H1 (cell line): ENCODE data around the gene PPID. TPM values are rescaled to one million over a fixed set of nuclear protein-coding genes. Genes with fewer than 3 reads are reported as not detected.

Experiments used
- BCL11A ChIP-seq, 2 experiments: IDR thresholded peaks; one replicate each; pipeline ENCODE4 v1.6.1; 2011; ENCODE audit warnings: low read depth in 2 of 2, low read length in 2 of 2, mild to moderate bottlenecking in 2 of 2
- CEBPB ChIP-seq: IDR thresholded peaks from 2 replicates; pipeline ENCODE4 v1.6.1; 2012; ENCODE audit warnings: low read depth, low read length
- CHD2 ChIP-seq: IDR thresholded peaks from 2 replicates; pipeline ENCODE4 v1.6.1; 2012; ENCODE audit warnings: low read length, improper control_type of control experiment
- CREB1 ChIP-seq: IDR thresholded peaks from 2 replicates; pipeline ENCODE4 v1.6.1; 2012; ENCODE audit warnings: inconsistent platforms
- CTBP2 ChIP-seq: IDR thresholded peaks from 2 replicates; pipeline ENCODE4 v1.7.0; 2011; ENCODE audit warnings: borderline replicate concordance, mild to moderate bottlenecking, moderate library complexity, mixed read lengths, low read length; ENCODE audit not compliant: insufficient read depth, insufficient read length
- EP300 ChIP-seq, 2 experiments: IDR thresholded peaks; 1 replicate in 1 of 2; 2 replicates in 1 of 2; pipeline ENCODE4 v1.6.1; 2011 to 2012; ENCODE audit warnings: low read depth in 2 of 2, low read length in 2 of 2, mild to moderate bottlenecking in 2 of 2, borderline replicate concordance in 1 of 2, inconsistent platforms in 1 of 2, moderate library complexity in 1 of 2
- HDAC2 ChIP-seq, 2 experiments: fragments of 300-600 bp in 1 of 2; sonication (generic) in 1 of 2; IDR thresholded peaks; 2 replicates each; pipeline ENCODE4 v1.6.1; 2011 to 2012; ENCODE audit warnings: low read depth in 2 of 2, low read length in 2 of 2, mild to moderate bottlenecking in 2 of 2, moderate library complexity in 2 of 2, borderline replicate concordance in 1 of 2, inconsistent platforms in 1 of 2
- HDAC6 ChIP-seq: IDR thresholded peaks from one replicate; pipeline ENCODE4 v1.7.1; 2012; ENCODE audit warnings: low read depth, mild to moderate bottlenecking, inconsistent platforms, low read length, moderate library complexity
- KDM4A ChIP-seq: IDR thresholded peaks from one replicate; pipeline ENCODE4 v1.7.1; 2012; ENCODE audit warnings: low read depth, mild to moderate bottlenecking, moderate library complexity, low read length, inconsistent platforms; ENCODE audit not compliant: severe bottlenecking
- NRF1 ChIP-seq: IDR thresholded peaks from 2 replicates; pipeline ENCODE4 v1.6.1; 2011; ENCODE audit warnings: mild to moderate bottlenecking, low read depth, low read length, improper control_type of control experiment
- POLR2A ChIP-seq, 2 experiments: IDR thresholded peaks; 1 replicate in 1 of 2; 2 replicates in 1 of 2; pipeline ENCODE4 v1.6.1; 2011; ENCODE audit warnings: low read depth in 2 of 2, low read length in 2 of 2, mild to moderate bottlenecking in 2 of 2; ENCODE audit errors: control extremely low read depth in 1 of 2
- POLR2AphosphoS5 ChIP-seq: IDR thresholded peaks from 2 replicates; pipeline ENCODE4 v1.6.1; 2011; ENCODE audit warnings: low read depth, low read length
- RAD21 ChIP-seq, 2 experiments: IDR thresholded peaks in 1 of 2; conservative IDR thresholded peaks in 1 of 2; 2 replicates each; pipeline ENCODE4 v1.6.1; 2011; ENCODE audit warnings: low read depth in 2 of 2, low read length in 2 of 2, improper control_type of control experiment in 1 of 2, inconsistent platforms in 1 of 2, mild to moderate bottlenecking in 1 of 2, moderate library complexity in 1 of 2
- RNF2 ChIP-seq: fragments of 200-900, 300-1000 bp; sonication (generic); IDR thresholded peaks from 2 replicates; pipeline ENCODE4 v1.7.1; 2016; ENCODE audit warnings: borderline replicate concordance, low read depth, mild to moderate bottlenecking, antibody characterized with exemption, low read length; ENCODE audit not compliant: poor library complexity, severe bottlenecking; ENCODE audit errors: missing control alignments
- SAP30 ChIP-seq: fragments of 300-600 bp; sonication (generic); IDR thresholded peaks from 2 replicates; pipeline ENCODE4 v1.7.1; 2012; ENCODE audit warnings: low read length, moderate library complexity, mild to moderate bottlenecking, inconsistent platforms; ENCODE audit not compliant: insufficient read depth, insufficient replicate concordance
- SIN3A ChIP-seq, 2 experiments: IDR thresholded peaks in 1 of 2; conservative IDR thresholded peaks in 1 of 2; 2 replicates each; pipeline ENCODE4 v1.6.1; 2011 to 2012; ENCODE audit warnings: low read length in 2 of 2, improper control_type of control experiment in 1 of 2, low read depth in 1 of 2, mild to moderate bottlenecking in 1 of 2
- SIRT6 ChIP-seq: IDR thresholded peaks from one replicate; pipeline ENCODE4 v1.7.1; 2012; ENCODE audit warnings: low read length, inconsistent platforms
- SRF ChIP-seq: IDR thresholded peaks from 2 replicates; pipeline ENCODE4 v1.6.1; 2011; ENCODE audit warnings: mild to moderate bottlenecking, low read depth, low read length, moderate library complexity
- TBP ChIP-seq: IDR thresholded peaks from 2 replicates; pipeline ENCODE4 v1.6.1; 2011; ENCODE audit warnings: low read depth, low read length, improper control_type of control experiment
- polyA plus RNA-seq, 7 experiments: library from polyadenylated mRNA; depleted of rRNA in 3 of 7; stranded (reverse) in 5 of 7; unstranded in 2 of 7; fragments of >200 nt in 5 of 7; fragments of 200-250 nt in 2 of 7; gene quantifications; 1 replicate in 5 of 7; 2 replicates in 1 of 7; 4 replicates in 1 of 7; pipeline versions ENCODE4 v1.2.1 to v1.2.3, GENCODE V29; 2011 to 2013; ENCODE audit warnings: missing spikeins in 2 of 7, mixed read lengths in 2 of 7
- total RNA-seq: library from RNA; stranded (reverse); fragmentation: NEBNext Ultra II Directional; extraction: Animal tissue kit (Norgen Biotek cat#: 25700); gene quantifications from 2 replicates; pipeline ENCODE4 v1.2.1, GENCODE V29; 2021
- TF ChIP-seq, protein P1 (sequence below): IDR thresholded peaks from 2 replicates; pipeline ENCODE4 v1.6.1; 2012; ENCODE audit warnings: low read length, inconsistent platforms

PPID gene
- total and polyA plus RNA-seq, 2 of the 8 experiments (the other 6 are each of a cell fraction or from before 2014, with no cell fraction given): 20.2 to 53.2 TPM

DNA sequence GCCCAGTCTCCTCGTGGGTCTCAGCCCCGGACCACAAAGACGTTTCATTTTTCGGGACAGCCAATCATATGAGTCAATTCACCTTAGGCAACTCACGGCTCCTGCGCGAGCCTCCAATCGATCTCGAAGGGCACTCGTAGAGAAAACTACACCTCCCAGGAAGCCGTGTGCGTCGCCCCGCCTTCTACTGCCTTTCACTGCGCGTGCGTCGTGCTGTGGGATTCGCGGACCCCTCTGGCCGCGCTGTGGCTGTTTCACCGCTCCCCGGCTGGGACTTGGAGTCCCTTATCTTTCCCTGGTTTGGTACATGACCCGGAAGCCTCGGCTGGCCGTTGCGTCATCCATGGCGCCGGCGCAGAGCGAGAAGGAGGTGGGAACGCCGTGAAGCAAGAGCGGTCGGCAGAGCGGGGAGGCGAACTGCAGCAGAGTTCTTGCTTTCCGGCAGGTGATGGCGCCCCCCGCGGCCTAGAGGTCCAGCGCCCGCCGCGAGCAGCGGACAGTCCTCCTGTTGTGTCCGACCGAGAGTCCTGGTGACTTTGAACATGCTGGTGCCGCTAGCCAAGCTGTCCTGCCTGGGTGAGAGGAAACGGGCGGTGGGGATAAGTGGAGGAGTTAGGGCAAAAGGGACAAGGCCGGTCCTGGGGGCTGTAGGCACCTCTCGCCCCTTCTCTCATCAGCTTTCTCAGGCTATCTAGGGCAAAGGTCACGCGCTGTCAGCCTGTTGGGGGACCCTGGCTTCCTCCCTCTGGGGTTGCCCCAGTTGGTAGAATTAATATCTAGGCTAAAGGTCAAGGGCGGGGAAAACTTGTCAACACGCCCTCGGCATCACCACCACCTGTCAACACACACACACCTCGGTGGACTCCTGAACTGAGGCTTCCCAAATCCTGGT, 51.0 kb downstream of the PPID start, which contains the start of gene ETFDH (continued):
- TF ChIP-seq NRF1 (peak; percentile 81), KDM4A (peak; percentile 59), RNF2 (no peak), HDAC6 (no peak), RAD21 (IDR thresholded peaks at IDR 0.05 in 1 of 2, conservative IDR thresholded peaks at IDR 0.05 in 1 of 2; ENCODE audit: low read depth in 2 of 2, low read length in 2 of 2) (peak; percentile 21 to 33; a peak in 2 of 4 replicates), CREB1 (peak; percentile 94), SIN3A (conservative IDR thresholded peaks at IDR 0.05 in 1 of 2, IDR thresholded peaks at IDR 0.05 in 1 of 2; ENCODE audit: low read depth in 1 of 2, low read length in 2 of 2) (peak; percentile 78; a peak in 2 of 4 replicates), SRF (peak; percentile 41; the same call in 1 of the 2 replicates), BCL11A (IDR thresholded peaks at IDR 0.05; ENCODE audit: low read depth in 2 of 2, low read length in 2 of 2) (no peak), CTBP2 (peak; percentile 24), EP300 (IDR thresholded peaks at IDR 0.05; ENCODE audit: borderline replicate concordance in 1 of 2, low read depth in 2 of 2, low read length in 2 of 2) (peak in 1 of 2 experiments; percentile 44; a peak in 1 of 3 replicates), CHD2 (peak; percentile 88), CEBPB (peak; percentile 98), SAP30 (peak; percentile 90), SIRT6 (no peak), HDAC2 (IDR thresholded peaks at IDR 0.05; ENCODE audit: borderline replicate concordance in 1 of 2, low read depth in 2 of 2, low read length in 2 of 2) (peak; percentile 37 to 78; a peak in 2 of 4 replicates), TBP (no peak), POLR2A (IDR thresholded peaks at IDR 0.05; ENCODE audit: control extremely low read depth in 1 of 2, low read depth in 2 of 2, low read length in 2 of 2) (peak in 1 of 2 experiments; percentile 65; a peak in 2 of 3 replicates), POLR2AphosphoS5 (0 out of 2 replicates have a peak, but pooled peaks have one; percentile 70)
- TF ChIP-seq, protein P1, sequence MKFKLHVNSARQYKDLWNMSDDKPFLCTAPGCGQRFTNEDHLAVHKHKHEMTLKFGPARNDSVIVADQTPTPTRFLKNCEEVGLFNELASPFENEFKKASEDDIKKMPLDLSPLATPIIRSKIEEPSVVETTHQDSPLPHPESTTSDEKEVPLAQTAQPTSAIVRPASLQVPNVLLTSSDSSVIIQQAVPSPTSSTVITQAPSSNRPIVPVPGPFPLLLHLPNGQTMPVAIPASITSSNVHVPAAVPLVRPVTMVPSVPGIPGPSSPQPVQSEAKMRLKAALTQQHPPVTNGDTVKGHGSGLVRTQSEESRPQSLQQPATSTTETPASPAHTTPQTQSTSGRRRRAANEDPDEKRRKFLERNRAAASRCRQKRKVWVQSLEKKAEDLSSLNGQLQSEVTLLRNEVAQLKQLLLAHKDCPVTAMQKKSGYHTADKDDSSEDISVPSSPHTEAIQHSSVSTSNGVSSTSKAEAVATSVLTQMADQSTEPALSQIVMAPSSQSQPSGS: peak; percentile 54; the same call in 1 of the 2 replicates
